Upper lobe of right lung (tissue), 1 donor: ENCODE results near the gene TTC28. TPM values are rescaled to one million over a fixed set of nuclear protein-coding genes. Genes with fewer than 3 reads are reported as not detected.

Experiments
- ATAC-seq: fragments of 200-7000 bp; cut with Tn5 transposase; one replicate; pipeline ENCODE4 v1.9.1; 2020; ENCODE audit warnings: mild to moderate bottlenecking, moderate library complexity
- DNase-seq: peaks from one replicate; pipeline ENCODE4 v3.0.0-alpha.2; 2020
- H3K27ac ChIP-seq: fragments of 200-600 bp; one replicate; pipeline ENCODE4 v1.8.0; 2022
- H3K27me3 ChIP-seq: fragments of 200-600 bp; one replicate; pipeline ENCODE4 v1.8.0; 2022; ENCODE audit warnings: mild to moderate bottlenecking
- H3K36me3 ChIP-seq: fragments of 200-600 bp; one replicate; pipeline ENCODE4 v1.8.0; 2022
- H3K4me1 ChIP-seq: fragments of 200-600 bp; one replicate; pipeline ENCODE4 v1.8.0; 2022
- H3K4me3 ChIP-seq: fragments of 200-600 bp; one replicate; pipeline ENCODE4 v1.8.0; 2022; ENCODE audit warnings: mild to moderate bottlenecking
- H3K9me3 ChIP-seq: fragments of 200-600 bp; one replicate; pipeline ENCODE4 v1.8.0; 2022
- CTCF ChIP-seq: fragments of 200-600 bp; IDR thresholded peaks from one replicate; pipeline ENCODE4 v1.8.0; 2022; ENCODE audit warnings: antibody characterized with exemption
- intact Hi-C: fragments of 100-400 bp; cut with DNase I; formaldehyde crosslinking; loops from one replicate; pipeline ENCODE4 v1.11.0; 2022
- total RNA-seq: library from RNA; stranded (reverse); fragmentation: NEBNext Ultra II Directional; extraction: Animal tissue kit (Norgen Biotek cat#: 25700); gene quantifications from one replicate; pipeline ENCODE4 v1.2.1, GENCODE V29; 2021
- donor health status: DM: no; HTN: yes; CAD: no; lungs with severe emphysema.

The TTC28 gene
- total RNA-seq, 1 donor from 2014 or later, result 48.7 TPM

DNA sequence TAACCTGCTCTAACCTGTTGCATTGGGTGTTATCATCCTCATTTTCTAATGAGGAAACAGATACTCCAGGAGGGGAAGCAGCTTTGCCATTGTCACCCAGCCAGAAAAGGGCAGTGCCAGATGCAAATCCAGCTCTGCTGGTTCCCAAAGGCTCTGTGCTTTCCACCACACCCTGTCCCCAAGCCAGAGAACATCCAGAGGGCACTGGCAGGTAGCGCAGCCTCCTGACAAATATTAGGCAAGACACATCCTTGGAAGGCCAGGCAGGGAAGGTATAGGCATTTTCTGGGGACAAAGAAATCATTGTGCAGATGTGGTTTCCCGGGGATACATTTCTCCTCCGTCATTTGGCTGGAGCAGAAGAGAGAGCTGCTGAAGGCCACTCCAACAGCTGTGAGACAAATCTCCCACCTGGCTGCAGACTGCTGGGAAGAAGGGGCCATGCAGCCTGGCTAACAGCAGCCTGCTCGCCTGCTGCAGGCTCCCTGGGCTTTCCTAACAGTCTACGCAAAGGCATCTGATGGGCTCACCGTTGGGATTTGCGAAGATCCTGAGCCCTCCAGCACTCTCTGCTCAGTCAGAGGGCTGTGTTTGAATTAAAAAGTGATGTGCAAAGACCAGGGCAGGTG is 666.7 kb downstream of the TTC28 start:
- intact Hi-C loops, result no loop called here
- Histone ChIP-seq H3K4me1 (no peaks in the 10 kb centered on the region), H3K36me3 (peaks cover 9% of the 10 kb centered on the region), H3K9me3 (no peaks in the 10 kb centered on the region), H3K27ac (no peak overlapping the region), H3K4me3 (no peak overlapping the region), H3K27me3 (no peaks in the 10 kb centered on the region)
- no peak for TF ChIP-seq CTCF
- DNase-seq, result no peak
- ATAC-seq, result no peak

GRCh38 chr22:28009272-28009827 is 670.3 kb downstream of the TTC28 start:
- Histone ChIP-seq H3K4me1 (no peaks in the 10 kb centered on the region), H3K27ac (no peak overlapping the region), H3K4me3 (no peak overlapping the region), H3K9me3 (no peaks in the 10 kb centered on the region), H3K36me3 (peaks cover 9% of the 10 kb centered on the region), H3K27me3 (no peaks in the 10 kb centered on the region)
- DNase-seq, result peak; percentile 85
- intact Hi-C loops, result loop anchor here (5.0 kb wide), 1 partner anchor 122 kb away; no protein-coding TSS in a partner anchor
- peak; percentile 95 for TF ChIP-seq CTCF
- peak; percentile 90 for ATAC-seq

DNA sequence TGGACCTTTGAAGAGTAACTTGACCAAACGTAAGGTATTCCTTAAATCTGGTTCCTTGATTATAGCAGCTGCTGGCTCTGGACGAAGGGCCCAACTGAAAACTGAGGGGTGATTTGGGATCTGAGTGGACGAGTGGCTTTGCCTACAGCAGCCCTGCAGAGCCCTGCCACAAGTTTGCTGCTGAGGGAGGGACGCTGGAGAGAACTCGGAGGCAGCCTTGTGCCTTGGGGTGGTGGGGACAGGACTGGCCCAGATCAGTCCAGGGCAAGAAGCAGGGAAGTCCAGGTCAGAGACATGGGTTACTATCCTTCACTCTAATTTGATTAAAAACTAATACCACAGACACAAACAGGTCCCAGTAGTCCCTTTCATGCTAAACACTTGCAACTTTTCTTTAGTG is 671.0 kb downstream of the TTC28 start:
- Histone ChIP-seq H3K4me3 (no peak overlapping the region), H3K27ac (no peak overlapping the region), H3K36me3 (peaks cover 7% of the 10 kb centered on the region), H3K27me3 (no peaks in the 10 kb centered on the region), H3K4me1 (no peaks in the 10 kb centered on the region), H3K9me3 (no peaks in the 10 kb centered on the region)
- DNase-seq (no peak), ATAC-seq (no peak)
- no peak for TF ChIP-seq CTCF
- intact Hi-C loops, result loop anchor here (5.0 kb wide), 1 partner anchor 121 kb away; no protein-coding TSS in a partner anchor

GRCh38 chr22:28008056-28008455 is 671.6 kb downstream of the TTC28 start:
- intact Hi-C loops, result loop anchor here (5.0 kb wide), 1 partner anchor 121 kb away; no protein-coding TSS in a partner anchor
- Histone ChIP-seq H3K36me3 (peaks cover 1% of the 10 kb centered on the region), H3K27me3 (no peaks in the 10 kb centered on the region), H3K4me1 (no peaks in the 10 kb centered on the region), H3K4me3 (no peak overlapping the region), H3K27ac (no peak overlapping the region), H3K9me3 (no peaks in the 10 kb centered on the region)
- ATAC-seq (no peak), DNase-seq (no peak)
- no peak for TF ChIP-seq CTCF

DNA sequence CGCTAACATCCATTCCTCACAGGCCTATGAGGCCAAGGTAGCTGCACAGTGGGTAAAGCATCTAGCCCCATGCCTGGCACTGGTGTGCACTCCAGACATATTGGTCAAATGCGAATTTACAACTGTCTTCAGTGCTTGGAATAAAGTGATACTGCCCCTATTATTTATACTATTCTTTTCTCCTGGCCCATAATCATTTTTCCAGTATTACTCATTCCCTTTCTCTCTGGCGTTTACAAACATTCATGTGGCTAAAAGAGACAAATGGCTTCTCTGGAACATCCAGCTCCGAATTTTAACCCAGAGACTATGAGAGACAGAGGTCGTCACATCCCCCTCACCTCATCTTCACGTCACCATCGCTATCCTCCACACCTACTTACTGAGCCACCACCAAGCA is 673.4 kb downstream of the TTC28 start:
- Histone ChIP-seq H3K4me3 (no peak overlapping the region), H3K27me3 (no peaks in the 10 kb centered on the region), H3K27ac (no peak overlapping the region), H3K9me3 (no peaks in the 10 kb centered on the region), H3K4me1 (no peaks in the 10 kb centered on the region), H3K36me3 (peaks cover 7% of the 10 kb centered on the region)
- intact Hi-C loops, result loop anchor here (5.0 kb wide), 1 partner anchor 119 kb away; no protein-coding TSS in a partner anchor
- no peak for TF ChIP-seq CTCF
- ATAC-seq, result no peak
- no peak for DNase-seq
